H1 (cell line): ENCODE data around the gene EXD1. TPM values are rescaled to one million over a fixed set of nuclear protein-coding genes. Genes with fewer than 3 reads are reported as not detected.

Source experiments
- CTCF ChIA-PET: fragments of 300-600 bp; sonication (Branson Sonifier 250); formaldehyde crosslinking; loops from one replicate; lab custom pipeline; 2021; ENCODE audit not compliant: partially characterized antibody; lab: Charles Lee
- POLR2A ChIA-PET: fragments of 300-600 bp; sonication (Branson Sonifier 250); formaldehyde crosslinking; loops from one replicate; lab custom pipeline; 2021; ENCODE audit warnings: inconsistent platforms; ENCODE audit not compliant: partially characterized antibody; lab: Charles Lee
- DNase-seq, 2 experiments: peaks; one replicate each; pipeline versions ENCODE4 v3.0.0 to v3.0.0-alpha.2; 2010 to 2022; ENCODE audit warnings: low spot score in 2 of 2, low read depth in 1 of 2, mixed read lengths in 1 of 2
- FAIRE-seq: peaks from 2 replicates; lab custom pipeline; 2011; peaks lifted over from hg19 to GRCh38; lab: Jason Lieb, UNC
- H2AFZ ChIP-seq: 2 replicates; pipeline ENCODE4 v1.8.1; 2012; ENCODE audit warnings: low read length, inconsistent platforms
- H2AK5ac ChIP-seq: 2 replicates; pipeline ENCODE4 v1.6.1; 2013; ENCODE audit warnings: low read depth, low read length
- H2BK120ac ChIP-seq: replicated peaks from 2 replicates; pipeline ENCODE3; 2013; ENCODE audit warnings: low read depth, low read length, inconsistent platforms
- H2BK12ac ChIP-seq: 2 replicates; pipeline ENCODE4 v1.6.1; 2013; ENCODE audit warnings: low read depth, low read length
- H2BK15ac ChIP-seq: 2 replicates; pipeline ENCODE4 v1.6.1; 2013; ENCODE audit warnings: low read length
- H2BK20ac ChIP-seq: 2 replicates; pipeline ENCODE4 v1.6.1; 2013; ENCODE audit warnings: low read length
- H2BK5ac ChIP-seq: 2 replicates; pipeline ENCODE4 v1.6.1; 2013; ENCODE audit warnings: low read depth, low read length
- H3K14ac ChIP-seq: 2 replicates; pipeline ENCODE4 v1.6.1; 2013; ENCODE audit warnings: inconsistent platforms; ENCODE audit not compliant: insufficient read length
- H3K18ac ChIP-seq: 2 replicates; pipeline ENCODE4 v1.6.1; 2013; ENCODE audit warnings: low read length; ENCODE audit errors: extremely low read depth
- H3K23ac ChIP-seq: 2 replicates; pipeline ENCODE4 v1.6.1; 2013; ENCODE audit warnings: inconsistent platforms; ENCODE audit not compliant: insufficient read length
- H3K23me2 ChIP-seq: 2 replicates; pipeline ENCODE4 v1.6.1; 2013; ENCODE audit warnings: low read depth, low read length
- H3K27ac ChIP-seq: 2 replicates; pipeline ENCODE4 v1.6.1; 2011; ENCODE audit warnings: low read depth, low read length, inconsistent platforms
- H3K27me3 ChIP-seq, 4 experiments: replicated peaks in 1 of 4; 1 replicate in 1 of 4; 2 replicates in 3 of 4; pipeline versions ENCODE4 v1.6.1 to v1.8.1; 2011 to 2013; ENCODE audit warnings: low read length in 3 of 4, mild to moderate bottlenecking in 3 of 4, inconsistent platforms in 2 of 4, mixed read lengths in 2 of 4, moderate library complexity in 1 of 4; ENCODE audit not compliant: control insufficient read depth in 3 of 4, insufficient read depth in 3 of 4; ENCODE audit errors: extremely low read depth in 1 of 4
- H3K36me3 ChIP-seq, 4 experiments: 2 replicates each; pipeline versions ENCODE4 v1.6.1 to v1.8.1; 2011 to 2013; ENCODE audit warnings: mild to moderate bottlenecking in 4 of 4, low read length in 3 of 4, moderate library complexity in 2 of 4, control low read depth in 1 of 4, inconsistent platforms in 1 of 4; ENCODE audit not compliant: insufficient read depth in 4 of 4, control insufficient read depth in 2 of 4
- H3K4ac ChIP-seq: replicated peaks from 2 replicates; pipeline ENCODE3; 2013; ENCODE audit warnings: low read length, low read depth, mixed read lengths, inconsistent platforms; ENCODE audit not compliant: insufficient read length
- H3K4me1 ChIP-seq, 4 experiments: replicated peaks in 1 of 4; 1 replicate in 1 of 4; 2 replicates in 3 of 4; pipeline versions ENCODE4 v1.6.1 to v1.8.1; 2011 to 2013; ENCODE audit warnings: low read length in 3 of 4, inconsistent platforms in 2 of 4, mixed read lengths in 1 of 4; ENCODE audit not compliant: insufficient read depth in 4 of 4, control insufficient read depth in 3 of 4
- H3K4me2 ChIP-seq, 2 experiments: 2 replicates each; pipeline versions ENCODE4 v1.6.1 to v1.8.1; 2011 to 2013; ENCODE audit warnings: low read depth in 2 of 2, low read length in 2 of 2, control low read depth in 1 of 2, inconsistent platforms in 1 of 2, mild to moderate bottlenecking in 1 of 2; ENCODE audit not compliant: insufficient read depth in 1 of 2
- H3K4me3 ChIP-seq, 4 experiments: fragments of 200-600, 300-600 bp in 1 of 4; sonication (generic), shearing (Covaris generic), sonication (Bioruptor Twin) in 1 of 4; 2 replicates each; pipeline versions ENCODE4 v1.5.1 to v1.8.1; 2011 to 2016; ENCODE audit warnings: low read length in 4 of 4, low read depth in 3 of 4, control low read depth in 2 of 4, inconsistent platforms in 2 of 4, mild to moderate bottlenecking in 2 of 4, mixed read lengths in 1 of 4, moderate library complexity in 1 of 4; ENCODE audit not compliant: insufficient read depth in 2 of 4; ENCODE audit errors: extremely low read depth in 1 of 4
- H3K56ac ChIP-seq: replicated peaks from 2 replicates; pipeline ENCODE3; 2013; ENCODE audit warnings: low read depth, mild to moderate bottlenecking, mixed read lengths, low read length, inconsistent platforms; ENCODE audit not compliant: insufficient read length
- H3K79me1 ChIP-seq: 2 replicates; pipeline ENCODE4 v1.6.1; 2013; ENCODE audit warnings: low read depth, low read length, control low read depth
- H3K79me2 ChIP-seq, 2 experiments: 2 replicates each; pipeline versions ENCODE4 v1.6.1 to v1.8.1; 2012 to 2013; ENCODE audit warnings: low read length in 2 of 2, mild to moderate bottlenecking in 2 of 2, inconsistent platforms in 1 of 2; ENCODE audit not compliant: insufficient read depth in 2 of 2, control insufficient read depth in 1 of 2
- H3K9ac ChIP-seq, 4 experiments: replicated peaks in 1 of 4; 1 replicate in 1 of 4; 2 replicates in 3 of 4; pipeline versions ENCODE4 v1.6.1 to v1.8.1; 2011 to 2013; ENCODE audit warnings: low read depth in 3 of 4, low read length in 3 of 4, control low read depth in 2 of 4, mild to moderate bottlenecking in 2 of 4, moderate library complexity in 2 of 4, inconsistent platforms in 1 of 4; ENCODE audit errors: extremely low read depth in 1 of 4
- H3K9me3 ChIP-seq, 2 experiments: 2 replicates each; pipeline versions ENCODE4 v1.6.1 to v1.8.1; 2012 to 2013; ENCODE audit warnings: mild to moderate bottlenecking in 2 of 2, moderate library complexity in 2 of 2, control low read depth in 1 of 2, inconsistent platforms in 1 of 2, low read depth in 1 of 2, low read length in 1 of 2, mixed read lengths in 1 of 2; ENCODE audit not compliant: insufficient read depth in 2 of 2
- H4K20me1 ChIP-seq, 2 experiments: replicated peaks in 1 of 2; 2 replicates each; pipeline versions ENCODE3 to v1.8.1; 2011 to 2013; ENCODE audit warnings: inconsistent platforms in 2 of 2, low read length in 2 of 2, mild to moderate bottlenecking in 1 of 2; ENCODE audit not compliant: insufficient read depth in 2 of 2, control insufficient read depth in 1 of 2
- H4K5ac ChIP-seq: 2 replicates; pipeline ENCODE4 v1.6.1; 2013; ENCODE audit warnings: low read length, low read depth, mixed read lengths, inconsistent platforms; ENCODE audit not compliant: insufficient read length
- H4K8ac ChIP-seq: 2 replicates; pipeline ENCODE4 v1.8.0; 2013; ENCODE audit warnings: mild to moderate bottlenecking, moderate library complexity, low read length, inconsistent platforms; ENCODE audit not compliant: insufficient read depth; ENCODE audit errors: extremely low read depth
- H4K91ac ChIP-seq: replicated peaks from 2 replicates; pipeline ENCODE3; 2013; ENCODE audit warnings: low read length, mixed read lengths, inconsistent platforms; ENCODE audit not compliant: insufficient read length
- ASH2L ChIP-seq: fragments of 200-600, 300-600 bp; sonication (generic); IDR thresholded peaks from one replicate; pipeline ENCODE4 v1.7.1; 2017; ENCODE audit warnings: low read length
- ATF3 ChIP-seq: IDR thresholded peaks from 2 replicates; pipeline ENCODE4 v1.6.1; 2011; ENCODE audit warnings: low read depth, mild to moderate bottlenecking, low read length; ENCODE audit not compliant: insufficient read depth
- BACH1 ChIP-seq: IDR thresholded peaks from 2 replicates; pipeline ENCODE4 v1.6.1; 2012; ENCODE audit warnings: low read length, improper control_type of control experiment
- CHD1 ChIP-seq: IDR thresholded peaks from 2 replicates; pipeline ENCODE4 v1.6.1; 2012; ENCODE audit warnings: low read depth, low read length, improper control_type of control experiment
- RXRA ChIP-seq: IDR thresholded peaks from 2 replicates; pipeline ENCODE4 v1.6.1; 2011; ENCODE audit warnings: low read depth, mild to moderate bottlenecking, low read length, moderate library complexity; ENCODE audit not compliant: insufficient read depth
- SUZ12 ChIP-seq: fragments of 200-600 bp; sonication (generic); IDR thresholded peaks from 2 replicates; pipeline ENCODE4 v1.6.1; 2012; ENCODE audit warnings: mild to moderate bottlenecking, inconsistent platforms, low read length, moderate library complexity, mixed read lengths
- TCF12 ChIP-seq: IDR thresholded peaks from 2 replicates; pipeline ENCODE4 v1.6.1; 2011; ENCODE audit warnings: low read depth, mild to moderate bottlenecking, low read length
- WGBS, 2 experiments: shearing (Covaris generic) in 1 of 2; methylation state at CpG; one replicate each; pipeline versions ENCODE4 v1.1.6 to v1.1.7; 2013 to 2015; ENCODE audit warnings: low lambda C conversion rate in 2 of 2, mixed read lengths in 2 of 2, inconsistent platforms in 1 of 2, low coverage in 1 of 2, missing lambda C conversion rate in 1 of 2; ENCODE audit not compliant: insufficient replicate concordance in 2 of 2, insufficient coverage in 1 of 2, insufficient read length in 1 of 2; ENCODE audit errors: extremely low coverage in 1 of 2, missing lambda C conversion rate in 1 of 2; 5-methylcytosine and 5-hydroxymethylcytosine counted together
- polyA plus RNA-seq, 7 experiments: library from polyadenylated mRNA; depleted of rRNA in 3 of 7; stranded (reverse) in 5 of 7; unstranded in 2 of 7; fragments of >200 nt in 5 of 7; fragments of 200-250 nt in 2 of 7; gene quantifications; 1 replicate in 5 of 7; 2 replicates in 1 of 7; 4 replicates in 1 of 7; pipeline versions ENCODE4 v1.2.1 to v1.2.3, GENCODE V29; 2011 to 2013; ENCODE audit warnings: missing spikeins in 2 of 7, mixed read lengths in 2 of 7
- total RNA-seq: library from RNA; stranded (reverse); fragmentation: NEBNext Ultra II Directional; extraction: Animal tissue kit (Norgen Biotek cat#: 25700); gene quantifications from 2 replicates; pipeline ENCODE4 v1.2.1, GENCODE V29; 2021

EXD1 gene
- total and polyA plus RNA-seq, 2 of the 8 experiments (the other 6 are each of a cell fraction or from before 2014, with no cell fraction given): 0.06 to 0.54 TPM

GRCh38 chr15:41218851-41219250, 11.7 kb downstream of the EXD1 start:
- no peak overlapping the region for H2BK5ac ChIP-seq
- no peak overlapping the region for H3K56ac ChIP-seq
- H4K91ac ChIP-seq: no peak overlapping the region
- POLR2A ChIA-PET: interaction anchor here (0.6 to 2.5 kb wide), 6 partner anchors 10 to 166 kb away, joined by 3 to 10 read pairs (median 3); partner anchors contain the start of genes CHP1 and EXD1
- H3K36me3 ChIP-seq: no peaks in the 10 kb centered on the region
- no peak overlapping the region for H2BK120ac ChIP-seq
- FAIRE-seq: no peak
- no peak overlapping the region for H3K9ac ChIP-seq
- H2BK15ac ChIP-seq: no peak overlapping the region
- no peaks in the 10 kb centered on the region for H3K23me2 ChIP-seq
- H3K4me1 ChIP-seq: peaks cover 0 to 9% (median 7%) of the 10 kb centered on the region in 4 experiments; a peak in 4 of 7 replicates
- H3K79me1 ChIP-seq: no peaks in the 10 kb centered on the region
- no peaks in the 10 kb centered on the region for H3K27me3 ChIP-seq
- H3K79me2 ChIP-seq: no peaks in the 10 kb centered on the region
- H4K20me1 ChIP-seq: no peaks in the 10 kb centered on the region
- no peak overlapping the region for H3K23ac ChIP-seq
- WGBS, 2 experiments: 46% methylated on average over 1 of the region's 1 CpG; no CpG with 5 or more reads in 1 of the 2 experiments
- no peak for TF ChIP-seq ATF3
- TF ChIP-seq ASH2L: no peak
- no peak for TF ChIP-seq CHD1
- no peak for TF ChIP-seq BACH1
- no peak for TF ChIP-seq TCF12
- TF ChIP-seq SUZ12: no peak
- no peak for TF ChIP-seq RXRA
- no peak overlapping the region; a peak in 1 of 8 replicates for H3K4me3 ChIP-seq
- peak overlapping the region; percentile 47; the same call in 1 of the 2 replicates for H2AFZ ChIP-seq
- H3K14ac ChIP-seq: no peak overlapping the region
- no peak overlapping the region for H2BK20ac ChIP-seq
- DNase-seq: no peak
- no peak overlapping the region for H4K5ac ChIP-seq
- H2BK12ac ChIP-seq: no peak overlapping the region
- no peak overlapping the region for H3K18ac ChIP-seq
- H3K4ac ChIP-seq: no peak overlapping the region
- H3K9me3 ChIP-seq: no peaks in the 10 kb centered on the region
- H3K4me2 ChIP-seq: peak overlapping the region in 1 of 2 experiments; percentile 11; a peak in 2 of 4 replicates
- no peak overlapping the region for H2AK5ac ChIP-seq
- CTCF ChIA-PET: interaction anchor here (2.2 to 5.2 kb wide), 2 partner anchors 11 to 14 kb away, joined by 5 to 23 read pairs; partner anchors contain the start of genes CHP1 and EXD1
- H4K8ac ChIP-seq: no peak overlapping the region
- H3K27ac ChIP-seq: no peak overlapping the region
